ACC112 (cell line): ENCODE results near the gene MSI2.
A peak's percentile ranks its signal among the peaks of the same experiment; 100 is the strongest.

Experiments
- H2AFZ ChIP-seq: fragments of 200-600 bp; sonication (generic); one replicate; pipeline ENCODE4 v1.6.0; 2017; ENCODE audit warnings: antibody characterized with exemption, low read length; ENCODE audit not compliant: unreplicated experiment
- H3K27ac ChIP-seq: fragments of 200-600 bp; sonication (generic); 2 replicates; pipeline ENCODE4 v1.5.1; 2014; ENCODE audit warnings: low read depth, mild to moderate bottlenecking, antibody characterized with exemption, low read length, moderate library complexity
- H3K27me3 ChIP-seq: fragments of 200-600 bp; sonication (generic); 2 replicates; pipeline ENCODE4 v1.6.1; 2014; ENCODE audit warnings: mild to moderate bottlenecking, antibody characterized with exemption, low read length, moderate library complexity, mixed read lengths; ENCODE audit not compliant: insufficient read depth
- H3K36me3 ChIP-seq: fragments of 200-600 bp; sonication (generic); 2 replicates; pipeline ENCODE4 v1.6.1; 2016; ENCODE audit warnings: mild to moderate bottlenecking, antibody characterized with exemption, low read length, moderate library complexity, mixed read lengths; ENCODE audit not compliant: insufficient read depth
- H3K4me1 ChIP-seq: fragments of 200-600 bp; sonication (generic); one replicate; pipeline ENCODE4 v1.6.1; 2016; ENCODE audit warnings: low read length, mixed read lengths; ENCODE audit not compliant: insufficient read depth, unreplicated experiment, control insufficient read depth
- H3K4me3 ChIP-seq: fragments of 200-600 bp; sonication (generic); 2 replicates; pipeline ENCODE4 v1.5.1; 2014; ENCODE audit warnings: mild to moderate bottlenecking, low read depth, low read length
- H3K79me2 ChIP-seq: fragments of 200-600 bp; sonication (generic); one replicate; pipeline ENCODE4 v1.6.0; 2016; ENCODE audit warnings: low read length; ENCODE audit not compliant: control insufficient read depth, unreplicated experiment, insufficient read depth

MSI2 gene

DNA sequence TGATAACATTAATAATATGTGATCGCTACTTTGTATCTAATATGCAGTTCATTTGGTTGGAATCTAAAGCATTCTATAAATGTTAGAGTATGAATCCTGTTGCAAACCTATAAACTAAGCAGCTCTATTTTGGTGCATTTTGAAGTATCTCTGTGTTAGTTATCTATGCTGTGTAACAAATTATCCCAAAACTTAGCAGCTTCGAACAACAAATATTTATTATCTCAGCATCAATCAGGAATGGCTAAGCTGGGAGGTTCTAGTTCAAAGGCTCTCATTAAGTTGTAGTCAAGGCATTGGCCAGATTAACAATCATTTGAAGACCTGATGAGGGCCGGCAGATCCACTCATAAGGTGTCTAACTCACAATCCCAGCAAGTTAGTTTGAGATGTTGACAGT is 10.1 kb upstream of the MSI2 start:
- Histone ChIP-seq H3K4me3 (no peak overlapping the region), H3K27me3 (peaks cover 5% of the 10 kb centered on the region; the same call in 1 of the 2 replicates), H3K4me1 (no peaks in the 10 kb centered on the region), H3K36me3 (no peaks in the 10 kb centered on the region), H2AFZ (no peak overlapping the region), H3K27ac (no peak overlapping the region), H3K79me2 (no peaks in the 10 kb centered on the region)

DNA sequence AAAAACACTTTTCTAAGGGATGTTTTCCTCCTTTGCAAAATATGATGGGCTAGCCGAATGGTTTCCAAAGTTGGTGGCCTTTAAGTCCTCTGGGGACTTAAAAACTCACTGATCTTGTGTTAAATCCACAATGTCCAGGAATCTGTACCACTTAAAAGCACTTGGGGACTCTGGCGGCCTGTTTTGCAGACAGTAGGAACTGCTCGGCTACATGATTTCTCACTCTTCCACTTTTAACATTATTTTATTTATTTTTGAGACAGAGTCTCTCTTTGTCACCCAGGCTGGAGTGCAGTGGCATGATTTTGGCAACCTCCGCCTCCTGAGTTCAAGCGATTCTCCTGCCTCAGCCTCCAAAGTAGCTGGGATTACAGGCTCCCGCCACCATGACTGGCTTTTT is 9.1 kb upstream of the MSI2 start:
- Histone ChIP-seq H3K4me1 (no peaks in the 10 kb centered on the region), H3K27ac (no peak overlapping the region), H3K27me3 (peaks cover 5% of the 10 kb centered on the region; the same call in 1 of the 2 replicates), H3K4me3 (no peak overlapping the region), H2AFZ (no peak overlapping the region), H3K79me2 (no peaks in the 10 kb centered on the region), H3K36me3 (no peaks in the 10 kb centered on the region)

DNA sequence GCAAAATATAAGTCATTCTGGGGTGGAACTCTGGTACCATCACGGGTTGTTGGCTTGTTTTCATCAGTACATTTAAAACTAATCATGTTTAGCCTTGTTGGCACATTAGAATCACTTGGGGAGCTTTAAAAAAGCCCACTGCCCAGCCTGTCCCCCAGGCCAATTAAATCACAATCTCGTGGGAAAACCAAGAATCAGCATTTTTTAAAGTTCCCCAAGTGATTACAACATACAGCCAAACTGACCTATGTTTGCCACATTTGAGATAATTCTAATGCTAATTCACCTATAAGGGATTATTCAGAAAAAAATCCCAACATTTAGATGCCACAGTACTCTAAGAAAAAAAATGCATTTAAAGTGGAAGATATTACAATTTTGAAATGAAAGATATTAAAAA is 8.4 kb upstream of the MSI2 start:
- H2AFZ ChIP-seq: no peak overlapping the region
- no peaks in the 10 kb centered on the region for H3K36me3 ChIP-seq
- H3K4me3 ChIP-seq: no peak overlapping the region
- H3K79me2 ChIP-seq: no peaks in the 10 kb centered on the region
- peaks cover 5% of the 10 kb centered on the region; the same call in 1 of the 2 replicates for H3K27me3 ChIP-seq
- no peaks in the 10 kb centered on the region for H3K4me1 ChIP-seq
- H3K27ac ChIP-seq: no peak overlapping the region

DNA sequence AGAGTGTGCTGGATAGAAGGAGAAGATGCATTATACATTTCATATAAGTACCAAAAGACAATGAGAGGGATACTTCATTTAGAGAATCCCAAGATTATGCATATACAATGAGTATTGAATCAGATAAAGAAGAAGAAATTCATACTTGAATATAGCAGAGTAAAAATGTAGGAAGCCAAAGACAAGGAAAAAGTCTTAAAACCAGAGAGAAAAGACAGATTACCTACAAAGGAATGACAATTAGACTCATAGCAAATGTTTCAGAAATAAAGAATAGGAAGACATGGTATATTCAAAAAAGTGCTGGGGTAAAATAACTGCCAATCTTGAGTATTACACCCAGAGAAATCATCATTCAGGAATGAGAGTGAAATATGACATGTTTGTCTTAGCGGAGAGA is 6.8 kb upstream of the MSI2 start:
- Histone ChIP-seq H3K4me3 (no peak overlapping the region), H3K4me1 (no peaks in the 10 kb centered on the region), H2AFZ (no peak overlapping the region), H3K27me3 (no peaks in the 10 kb centered on the region; the same call in 1 of the 2 replicates), H3K79me2 (no peaks in the 10 kb centered on the region), H3K36me3 (no peaks in the 10 kb centered on the region), H3K27ac (no peak overlapping the region)

DNA sequence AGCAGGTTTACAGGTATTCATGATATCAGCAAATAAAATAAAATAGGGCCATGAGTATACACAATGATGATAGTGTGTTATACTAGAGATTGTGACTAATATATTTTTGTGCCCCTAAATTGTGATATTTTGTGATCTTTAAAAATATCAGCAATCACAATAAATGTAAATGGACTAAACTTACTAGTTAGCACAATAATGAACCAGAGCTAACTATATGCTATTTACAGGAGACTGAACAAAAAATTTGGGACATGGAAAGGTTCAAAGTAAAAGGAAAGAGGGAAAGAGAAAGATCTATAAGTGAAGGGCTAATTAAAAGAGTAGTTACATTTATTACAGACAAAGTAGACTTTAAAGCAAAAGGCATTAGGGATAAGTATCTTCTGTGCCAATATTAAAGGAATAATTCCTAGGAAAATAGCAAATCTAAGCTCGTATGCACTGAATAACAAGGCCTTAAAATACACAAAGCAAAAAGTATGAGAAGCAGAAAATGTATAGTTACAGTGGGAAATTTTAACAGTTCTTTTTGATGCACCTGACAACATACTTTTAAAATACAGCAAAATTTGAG is 5.0 kb upstream of the MSI2 start:
- H3K79me2 ChIP-seq: no peaks in the 10 kb centered on the region
- H3K27ac ChIP-seq: no peak overlapping the region
- H3K27me3 ChIP-seq: no peaks in the 10 kb centered on the region; the same call in 1 of the 2 replicates
- H3K4me1 ChIP-seq: peaks cover 5% of the 10 kb centered on the region
- no peaks in the 10 kb centered on the region for H3K36me3 ChIP-seq
- no peak overlapping the region for H3K4me3 ChIP-seq
- H2AFZ ChIP-seq: no peak overlapping the region

DNA sequence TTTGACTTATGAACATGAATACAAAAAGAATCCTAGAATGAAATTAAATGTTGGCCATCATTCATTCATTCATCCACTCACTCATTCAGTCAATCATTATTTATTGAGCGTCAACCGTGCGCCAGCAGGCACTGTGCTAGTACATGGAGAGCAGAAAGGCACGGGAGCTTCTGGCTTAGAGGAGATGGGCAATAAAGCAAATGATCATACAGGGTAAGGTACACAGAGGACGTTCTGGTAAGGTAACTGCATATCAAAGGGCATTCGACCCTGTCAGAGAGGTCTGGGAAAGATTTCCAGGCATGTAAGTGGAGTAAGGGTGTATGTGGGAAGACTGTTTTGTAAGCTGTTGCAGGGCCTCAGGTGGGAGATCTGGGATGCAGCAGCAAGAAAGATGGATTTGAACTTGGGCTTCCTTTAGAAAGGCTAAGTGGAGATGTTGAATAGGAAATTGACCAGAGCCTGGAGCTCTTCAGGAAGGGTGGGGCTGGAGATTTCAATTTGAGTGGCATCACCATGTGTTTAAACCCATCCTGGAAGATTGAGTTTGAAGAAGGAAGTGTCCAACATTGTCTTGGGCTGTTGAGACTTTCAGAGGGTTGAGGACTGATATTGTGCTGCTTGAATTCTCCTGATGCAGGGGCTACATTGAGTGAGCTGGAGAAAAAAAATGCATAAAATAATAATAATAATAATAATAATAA is 2.8 kb upstream of the MSI2 start:
- Histone ChIP-seq H3K4me1 (peaks cover 5% of the 10 kb centered on the region), H3K27me3 (no peaks in the 10 kb centered on the region), H2AFZ (no peak overlapping the region), H3K4me3 (no peak overlapping the region), H3K27ac (no peak overlapping the region), H3K79me2 (no peaks in the 10 kb centered on the region), H3K36me3 (no peaks in the 10 kb centered on the region)

DNA sequence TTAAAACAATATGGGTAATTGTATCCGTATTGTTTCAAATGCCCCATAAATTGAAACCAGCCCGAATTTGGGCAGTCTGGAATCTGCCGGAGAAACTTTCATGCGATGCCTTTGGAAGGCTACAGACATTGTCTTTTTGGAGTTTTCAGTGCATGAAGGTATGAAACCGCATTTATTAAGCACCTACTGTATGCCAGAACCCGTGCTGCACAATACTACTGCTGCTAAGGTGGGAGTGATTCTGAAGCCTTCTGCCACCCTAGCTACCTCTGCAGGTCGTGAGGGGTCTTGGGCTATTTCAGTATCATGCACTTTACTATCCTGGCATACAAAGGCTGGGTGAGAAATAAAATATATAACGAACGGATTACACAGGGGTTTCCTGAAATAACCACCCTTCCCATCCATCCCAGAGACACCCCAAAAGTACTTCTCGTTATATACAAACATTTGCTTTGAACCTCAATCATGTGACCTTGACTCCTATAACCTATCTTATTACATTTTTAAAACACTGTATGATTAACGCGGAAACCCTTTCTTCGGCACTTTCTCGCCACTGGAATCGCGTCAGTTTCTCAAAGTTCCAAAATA is 1.0 kb upstream of the MSI2 start:
- Histone ChIP-seq H3K27ac (no peak overlapping the region), H3K4me1 (peaks cover 5% of the 10 kb centered on the region), H3K4me3 (peak overlapping the region; percentile 89), H2AFZ (peak overlapping the region; percentile 99), H3K79me2 (no peaks in the 10 kb centered on the region), H3K36me3 (no peaks in the 10 kb centered on the region), H3K27me3 (no peaks in the 10 kb centered on the region)

DNA sequence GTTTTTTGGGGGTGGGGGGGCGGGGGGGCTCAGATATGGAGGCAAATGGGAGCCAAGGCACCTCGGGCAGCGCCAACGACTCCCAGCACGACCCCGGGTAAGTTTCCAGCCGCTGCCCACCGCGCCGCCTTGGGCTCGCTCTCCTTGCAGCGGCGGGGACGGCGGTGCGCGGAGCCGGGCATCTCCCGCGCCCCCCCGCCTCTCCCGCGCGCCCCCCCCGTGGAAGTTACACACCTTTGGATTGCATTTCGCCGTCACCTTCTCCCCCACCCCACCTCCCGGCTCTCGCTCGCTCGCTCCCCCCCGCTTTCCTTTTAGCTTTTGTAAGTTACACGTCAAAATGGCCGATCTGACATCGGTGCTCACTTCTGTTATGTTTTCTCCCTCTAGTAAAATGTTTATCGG is 387 bp downstream of the MSI2 start:
- Histone ChIP-seq H3K4me3 (peak overlapping the region; percentile 85), H3K27me3 (no peaks in the 10 kb centered on the region), H3K36me3 (no peaks in the 10 kb centered on the region), H3K79me2 (no peaks in the 10 kb centered on the region), H3K27ac (no peak overlapping the region), H3K4me1 (peaks cover 5% of the 10 kb centered on the region), H2AFZ (peak overlapping the region; percentile 76)

DNA sequence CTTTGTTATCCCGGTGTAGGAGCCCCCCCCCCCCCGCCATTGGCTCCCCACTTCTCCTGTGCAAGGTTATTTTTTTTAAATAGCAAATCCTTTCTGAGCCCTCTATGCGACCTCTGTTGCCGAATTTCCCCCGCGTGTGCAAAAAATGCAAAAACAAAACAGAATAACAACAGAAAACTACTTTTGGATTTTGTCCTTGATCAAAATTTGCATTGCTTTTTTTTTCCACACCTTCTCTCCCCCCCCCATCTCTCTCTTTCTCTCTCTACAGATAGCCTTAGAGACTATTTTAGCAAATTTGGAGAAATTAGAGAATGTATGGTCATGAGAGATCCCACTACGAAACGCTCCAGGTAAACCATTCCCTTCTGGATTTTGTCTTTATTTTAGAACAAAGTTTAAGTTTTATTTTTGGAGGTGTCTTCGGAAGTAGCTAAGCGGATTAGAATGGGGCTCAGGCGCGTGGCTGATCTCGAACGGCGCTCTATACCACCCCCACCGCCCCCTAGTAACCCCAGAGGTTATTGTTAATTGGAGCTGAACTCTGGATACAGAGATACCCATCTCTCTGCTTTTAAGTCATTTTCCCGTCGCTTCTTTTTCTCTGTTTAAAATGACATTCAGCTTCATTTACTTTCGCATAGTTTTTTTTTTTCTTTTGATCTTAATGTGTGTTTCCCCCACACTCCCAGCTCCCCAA is 1.0 kb downstream of the MSI2 start:
- Histone ChIP-seq H3K27ac (no peak overlapping the region), H3K27me3 (no peaks in the 10 kb centered on the region), H2AFZ (peak overlapping the region; percentile 76), H3K4me1 (peaks cover 5% of the 10 kb centered on the region), H3K4me3 (peak overlapping the region; percentile 85), H3K79me2 (no peaks in the 10 kb centered on the region), H3K36me3 (0 out of 2 replicates have a peak, but pooled peaks cover under 1% of the 10 kb centered on the region)

DNA sequence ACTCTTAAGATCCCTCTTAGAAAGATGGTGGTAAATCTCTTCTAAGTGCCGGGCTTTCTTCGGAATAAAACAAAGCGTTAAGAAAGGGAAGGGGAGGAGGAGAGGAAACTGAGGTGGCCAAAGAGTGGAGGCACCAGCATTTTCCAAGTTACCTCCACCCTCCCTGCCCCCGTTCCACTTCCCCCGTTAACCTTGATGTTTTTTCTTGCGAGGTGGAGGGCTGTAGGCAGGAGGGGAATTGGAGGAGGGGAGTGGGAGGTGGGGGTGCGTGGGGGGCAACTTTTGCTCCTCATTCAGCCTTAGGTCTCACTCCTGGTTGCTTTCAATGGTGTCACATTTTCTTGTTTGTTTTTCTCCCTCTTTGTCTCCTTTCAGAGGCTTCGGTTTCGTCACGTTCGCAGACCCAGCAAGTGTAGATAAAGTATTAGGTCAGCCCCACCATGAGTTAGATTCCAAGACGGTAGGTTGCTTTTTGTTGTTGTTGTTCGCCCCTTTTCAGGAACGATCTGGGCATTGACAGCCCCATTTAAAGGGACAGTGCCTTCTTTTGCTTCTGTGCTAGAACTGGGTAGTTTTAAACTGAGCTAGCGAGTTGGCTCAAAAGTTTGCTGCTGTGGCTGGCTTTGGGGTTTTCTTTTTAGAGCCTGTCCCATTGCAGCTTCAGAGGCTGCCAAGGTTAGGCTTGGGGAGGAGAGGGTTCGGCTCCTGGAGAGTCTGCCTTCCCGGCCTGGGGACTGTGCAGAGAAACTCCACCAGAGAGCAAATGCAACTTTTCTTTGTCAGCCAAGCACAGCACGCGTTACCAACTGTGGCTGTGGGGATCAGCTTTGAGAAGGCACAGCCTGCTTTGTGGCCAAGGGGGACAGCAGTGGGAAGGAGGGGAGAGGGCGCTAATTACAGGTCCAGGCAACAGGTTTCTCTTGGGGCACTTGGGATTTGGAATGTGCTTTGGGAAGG is 1.9 kb downstream of the MSI2 start:
- Histone ChIP-seq H2AFZ (peak overlapping the region; percentile 76), H3K79me2 (no peaks in the 10 kb centered on the region), H3K27me3 (no peaks in the 10 kb centered on the region), H3K4me1 (peaks cover 5% of the 10 kb centered on the region), H3K36me3 (0 out of 2 replicates have a peak, but pooled peaks cover 6% of the 10 kb centered on the region), H3K27ac (no peak overlapping the region), H3K4me3 (peak overlapping the region; percentile 85)
